T-helper 1 cell treated with Interleukin-12 subunit alpha and Interleukin-12 subunit beta and Interleukin-4 antibody, amounts not matched to agents 30 ng/mL and 1 ng/mL, for 36 hours (primary cell): Measurements from ENCODE around the gene DNAH5. TPM values are rescaled to one million over a fixed set of nuclear protein-coding genes. Genes with fewer than 3 reads are reported as not detected.

Experiments used
- intact Hi-C: fragments of 100-400 bp; cut with micrococcal nuclease; formaldehyde crosslinking; loops from one replicate; pipeline ENCODE4 v1.15.1; 2024
- total RNA-seq: library from RNA; stranded (reverse); gene quantifications from 2 replicates; pipeline ENCODE4 v1.2.3, GENCODE V29; 2022

The DNAH5 gene
- total RNA-seq, 1 donor from 2014 or later: not detected

DNA sequence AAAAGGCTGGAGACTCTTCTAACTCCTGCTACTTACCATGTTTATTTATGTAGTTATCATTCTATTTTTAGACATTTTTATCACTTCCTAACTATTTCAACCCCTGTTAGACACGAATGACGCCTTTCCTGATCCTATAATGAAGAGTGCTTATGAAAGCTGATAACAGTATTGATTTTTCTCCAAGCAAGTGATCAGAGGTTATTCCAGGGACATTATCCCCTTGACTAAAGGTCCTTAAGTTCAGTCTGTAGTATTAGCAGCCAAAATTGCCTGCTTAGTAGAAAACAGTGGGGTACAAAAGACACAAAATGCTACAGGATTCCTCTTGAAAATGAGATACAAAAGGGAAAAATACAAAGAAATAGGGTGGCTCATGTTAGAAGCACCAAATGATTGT, 235.6 kb downstream of the DNAH5 start:
- intact Hi-C loops: no loop called here

DNA sequence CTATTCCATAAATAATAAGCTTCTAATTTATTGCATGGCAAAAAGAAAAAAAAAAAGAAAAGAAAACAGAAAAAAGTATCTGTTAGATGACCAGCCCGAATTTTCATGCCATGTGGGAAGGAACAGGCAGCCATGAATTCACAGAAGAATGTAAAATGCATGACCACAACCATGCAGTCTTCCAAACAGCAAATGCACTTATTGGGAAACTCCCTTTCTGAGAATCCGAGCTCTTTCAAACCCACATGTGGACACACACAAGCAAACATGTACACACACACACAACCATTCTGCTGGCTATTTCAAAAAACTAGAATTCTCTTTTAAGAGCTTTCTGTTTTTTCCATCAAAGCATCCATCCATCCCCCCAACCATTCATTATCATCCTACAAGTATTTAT, 236.1 kb downstream of the DNAH5 start:
- intact Hi-C loops: no loop called here

DNA sequence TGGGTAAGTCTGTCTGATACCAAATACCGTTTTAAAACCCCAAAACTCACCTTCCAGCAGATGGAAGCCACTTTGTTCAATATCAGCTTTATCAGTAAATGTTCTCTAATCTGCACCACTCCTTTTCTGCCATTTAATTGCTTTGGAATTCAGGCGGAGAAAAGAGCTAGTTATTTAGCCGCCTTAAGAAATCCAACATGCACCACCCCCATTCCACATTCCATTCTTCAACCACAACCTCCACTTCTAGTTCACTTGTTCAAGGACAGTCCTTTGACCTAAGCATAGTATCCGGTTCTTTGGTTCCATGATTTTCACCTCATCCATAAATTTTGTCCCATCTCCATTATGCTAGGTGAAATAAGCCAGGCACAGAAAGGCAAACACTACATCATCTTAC, 240.1 kb downstream of the DNAH5 start:
- intact Hi-C loops: no loop called here

DNA sequence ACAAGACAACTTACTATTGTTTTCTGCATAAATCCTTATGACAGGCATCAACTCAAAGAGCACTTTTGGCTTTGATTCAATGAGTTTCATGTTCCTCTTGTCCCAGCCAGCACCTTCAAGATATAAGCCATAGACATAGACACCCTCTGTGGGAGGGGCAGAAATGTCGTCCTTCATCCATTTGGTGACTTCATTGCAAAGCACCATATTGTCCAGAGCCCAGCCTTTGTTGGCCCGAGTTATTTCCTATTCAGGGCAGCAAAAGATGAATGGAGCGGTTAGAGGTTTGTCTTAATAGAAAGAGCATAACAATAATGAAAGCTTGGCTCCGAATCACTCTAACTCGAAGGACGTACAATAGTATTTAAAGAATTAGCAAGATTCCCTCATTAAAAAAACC, 243.9 kb downstream of the DNAH5 start:
- intact Hi-C loops: no loop called here

DNA sequence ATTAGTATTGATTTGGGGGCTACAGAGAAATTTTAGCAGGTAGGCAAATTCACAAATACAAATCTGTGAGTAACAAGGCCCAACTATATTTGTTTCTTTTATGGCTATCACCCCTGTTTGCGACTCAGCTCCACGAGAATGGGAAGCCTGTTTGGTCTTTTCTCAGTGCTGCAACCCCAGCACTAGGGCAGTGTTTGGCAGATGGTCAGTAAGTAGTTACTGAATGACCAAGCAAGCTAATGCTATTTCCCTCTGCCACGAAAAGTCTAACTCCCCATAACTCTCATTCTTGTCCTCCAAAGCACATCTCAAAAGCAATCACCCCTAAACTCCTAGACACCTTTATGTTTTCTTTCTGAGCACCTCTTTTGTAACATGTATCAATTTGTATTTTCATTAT, 245.6 kb downstream of the DNAH5 start:
- intact Hi-C loops: no loop called here

DNA sequence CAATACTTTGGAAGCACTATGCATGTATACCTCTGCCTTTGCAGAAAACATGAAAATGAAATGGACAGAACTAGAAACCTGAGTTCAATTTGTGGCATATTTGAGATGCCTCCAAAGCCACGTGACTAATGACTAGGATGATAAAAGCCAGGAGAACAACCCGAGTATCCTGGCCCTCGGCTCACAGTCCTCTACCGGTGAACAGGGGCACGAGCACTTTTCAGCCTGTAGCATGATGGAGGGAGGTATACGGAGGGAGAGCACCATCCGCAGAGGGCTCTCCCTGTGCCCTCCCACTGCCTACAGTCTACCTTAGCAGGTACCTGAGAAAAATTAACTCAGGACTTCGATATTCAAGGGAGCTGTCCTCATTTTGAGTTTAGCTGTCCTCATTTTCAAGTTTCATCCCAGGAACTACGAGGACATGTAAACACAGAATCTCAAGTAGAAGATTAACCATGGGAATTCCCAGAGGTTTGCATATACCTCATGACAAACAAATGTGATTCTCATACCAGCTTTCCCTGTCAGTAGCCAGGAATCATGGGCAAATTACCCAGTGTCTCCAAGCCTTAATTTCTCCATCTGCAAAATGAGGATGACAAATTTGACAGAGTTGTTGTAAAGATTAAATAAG, 249.3 kb downstream of the DNAH5 start:
- intact Hi-C loops: no loop called here

DNA sequence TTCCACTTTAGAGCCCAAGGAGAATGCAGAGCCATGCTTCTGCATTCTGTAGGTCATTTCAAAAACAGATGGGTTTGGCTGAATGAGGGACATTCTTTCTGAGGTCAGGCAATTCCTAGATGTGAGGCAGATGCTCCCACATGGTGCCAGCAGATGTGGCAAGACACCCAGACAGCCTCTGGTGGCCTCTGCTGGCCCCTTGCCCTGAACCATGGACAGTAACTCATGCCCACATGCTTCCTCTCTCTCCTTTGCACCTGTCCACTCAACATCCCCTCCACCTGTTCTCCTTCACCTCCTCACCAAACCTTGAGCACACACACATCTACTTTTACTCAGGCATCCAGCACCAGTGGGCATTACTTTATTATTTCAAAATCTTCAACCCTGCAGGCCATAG, 252.3 kb downstream of the DNAH5 start:
- intact Hi-C loops: no loop called here

DNA sequence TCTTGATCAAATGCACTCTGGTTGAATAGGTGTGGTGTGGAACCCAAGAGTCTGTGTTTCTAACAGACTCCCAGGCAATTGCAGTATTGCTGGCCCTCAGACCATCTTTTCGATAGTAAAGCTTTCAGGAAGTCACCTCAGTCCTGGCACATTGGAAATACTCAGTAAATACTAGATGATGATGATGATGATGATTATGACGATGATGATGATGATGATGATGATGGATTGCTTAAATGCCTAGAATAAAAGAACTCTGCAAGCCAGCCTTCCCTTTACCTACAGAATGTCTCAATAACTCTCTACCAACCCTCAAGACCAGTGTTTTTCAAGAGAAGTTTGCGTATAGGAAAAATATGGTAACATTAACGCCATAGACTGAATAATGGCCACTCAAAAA, 268.0 kb downstream of the DNAH5 start:
- intact Hi-C loops: no loop called here

DNA sequence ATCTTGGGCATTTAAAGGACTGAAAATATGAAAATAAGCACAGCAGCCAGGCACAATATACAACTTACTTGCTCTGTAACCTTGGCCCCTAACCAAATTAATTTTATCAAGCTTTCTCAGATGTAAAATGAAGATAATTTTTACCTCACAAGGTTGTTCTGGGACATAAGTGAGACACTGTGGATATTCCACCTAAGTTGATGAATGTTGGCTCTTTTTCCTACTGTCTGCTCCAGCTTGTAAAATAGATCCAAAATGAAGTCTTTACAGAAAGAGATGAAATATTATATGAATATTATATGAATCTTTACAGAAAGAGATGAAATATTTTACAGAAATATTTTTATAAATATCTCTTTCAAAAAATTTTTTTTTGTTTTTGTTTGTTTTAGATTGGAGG, 270.1 kb downstream of the DNAH5 start:
- intact Hi-C loops: no loop called here

DNA sequence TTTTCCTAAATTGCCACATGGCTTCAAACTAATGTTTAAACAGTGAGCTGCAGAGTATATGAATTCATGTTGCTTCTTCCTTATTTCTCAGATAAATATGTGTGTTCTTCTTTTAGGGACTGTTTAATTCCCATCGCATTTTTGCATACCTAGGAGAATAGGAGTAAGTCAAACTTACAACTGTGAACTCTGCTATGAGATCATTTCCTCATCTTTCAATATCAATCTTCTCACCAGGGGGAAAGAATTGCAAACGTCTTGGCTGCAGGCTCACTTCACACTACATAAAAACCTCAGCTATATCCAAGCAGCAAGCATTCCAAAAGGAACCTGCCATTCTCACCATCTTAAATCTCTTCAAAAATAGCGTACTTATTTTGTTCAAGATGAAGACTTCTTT, 271.0 kb downstream of the DNAH5 start:
- intact Hi-C loops: no loop called here

DNA sequence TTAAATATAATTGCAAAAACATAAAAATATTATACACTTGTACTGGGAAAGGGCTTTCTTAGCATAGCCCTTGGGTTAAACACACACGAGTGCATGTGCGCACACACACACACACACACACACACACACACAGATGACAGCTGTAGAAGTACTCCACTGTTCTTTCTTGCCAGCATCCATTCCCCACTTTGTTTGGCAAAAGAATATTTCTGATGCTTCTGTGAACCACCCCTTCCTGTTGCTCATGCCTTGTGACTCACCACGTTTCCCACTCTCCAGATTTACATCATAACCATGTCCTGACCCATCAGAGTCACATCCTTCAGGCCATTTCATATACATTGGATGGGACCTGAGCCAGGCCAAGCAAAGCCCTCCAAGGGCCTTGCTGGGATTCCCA, 280.1 kb downstream of the DNAH5 start:
- intact Hi-C loops: no loop called here

DNA sequence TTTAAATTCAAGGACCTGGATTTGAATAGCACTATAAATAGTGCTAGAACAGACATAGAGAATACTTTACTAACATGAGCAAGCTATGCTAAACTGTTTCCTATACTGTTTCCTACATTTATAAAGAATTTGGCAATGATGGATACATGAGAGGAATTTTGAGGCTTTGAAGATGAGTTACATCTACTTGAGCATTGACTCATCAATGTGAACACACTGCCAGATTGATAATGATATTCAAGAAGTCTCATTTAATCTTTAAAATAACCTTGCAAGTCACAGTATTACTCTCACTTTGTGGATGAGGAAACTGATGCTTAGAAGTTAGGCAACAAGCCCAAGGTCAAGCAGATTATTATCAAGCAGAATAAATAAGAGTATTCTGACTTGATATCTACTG, 281.9 kb downstream of the DNAH5 start:
- intact Hi-C loops: no loop called here

DNA sequence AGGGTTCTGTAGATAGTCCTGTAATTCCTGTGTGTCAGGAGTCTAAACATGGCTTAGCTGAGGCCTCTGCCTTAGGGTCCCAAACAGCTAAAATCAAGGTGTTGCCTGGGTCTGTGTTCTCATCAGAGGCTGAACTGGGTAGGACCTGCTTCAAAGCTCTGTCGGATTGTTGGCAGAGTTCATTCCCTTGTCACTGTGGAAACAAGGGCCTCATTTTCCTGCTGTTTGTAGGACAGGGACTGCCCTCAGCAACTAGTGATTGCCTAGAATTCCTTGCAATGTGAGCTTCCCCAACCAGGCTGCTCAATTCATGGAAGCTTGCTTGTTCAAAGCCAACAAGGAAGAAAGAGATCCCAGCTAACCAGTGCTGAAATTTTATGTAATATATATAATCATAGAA, 283.2 kb downstream of the DNAH5 start:
- intact Hi-C loops: no loop called here

DNA sequence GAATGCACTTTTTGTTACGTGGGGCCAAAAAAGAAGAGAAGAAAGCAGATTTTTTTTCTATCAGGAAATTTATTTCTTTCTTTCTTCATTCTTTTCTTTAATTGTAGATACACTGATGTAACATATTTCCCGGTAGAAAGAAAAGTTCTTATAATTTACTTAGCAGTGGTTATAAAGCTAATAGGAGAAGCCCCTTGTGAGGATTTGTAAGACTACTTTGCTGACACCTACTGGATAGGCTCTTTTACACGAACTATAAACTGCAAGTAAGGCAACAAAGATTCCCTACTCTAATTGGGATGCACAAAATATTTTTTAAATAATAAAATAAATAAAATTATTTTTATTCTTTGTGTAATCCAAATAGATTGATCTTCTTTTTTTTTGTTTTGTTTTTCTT, 284.4 kb downstream of the DNAH5 start:
- intact Hi-C loops: no loop called here

DNA sequence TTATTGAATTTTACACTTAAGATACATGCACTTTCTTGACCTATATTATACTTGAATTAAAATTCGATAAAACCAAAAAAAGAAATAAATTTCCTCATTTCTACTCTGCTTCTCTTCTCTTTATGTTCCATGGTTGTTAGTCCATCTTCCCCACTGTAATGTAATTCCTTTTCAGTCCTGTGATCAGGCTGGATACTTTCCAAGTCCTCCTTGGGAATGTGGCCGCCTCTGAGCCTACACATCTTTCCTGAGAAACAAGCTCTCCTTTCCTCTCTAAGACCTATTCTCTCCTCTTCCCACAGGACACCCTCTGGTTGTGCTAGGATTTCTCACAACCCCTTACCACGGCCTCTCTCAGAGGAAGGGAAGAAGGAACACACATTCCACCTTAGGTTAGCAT, 285.1 kb downstream of the DNAH5 start:
- intact Hi-C loops: no loop called here

DNA sequence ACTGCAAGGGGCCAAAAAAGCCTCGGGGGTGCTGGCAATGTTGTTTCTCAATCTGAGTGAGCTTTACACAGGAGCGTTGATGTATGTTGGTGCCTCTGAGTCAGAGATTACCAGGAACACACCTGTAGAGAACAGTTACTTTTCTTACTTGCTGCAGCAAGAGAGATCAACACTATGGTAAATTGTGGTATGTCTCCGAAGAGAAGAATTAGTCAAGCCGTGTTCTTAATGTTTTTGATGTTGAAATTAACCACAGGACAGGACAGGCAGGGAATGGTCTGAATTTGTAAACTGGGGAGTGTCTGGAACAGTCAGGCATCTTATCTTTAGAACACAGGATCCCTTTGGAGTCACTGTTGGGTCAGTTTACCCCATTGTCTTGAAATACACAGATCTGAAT, 285.7 kb downstream of the DNAH5 start:
- intact Hi-C loops: no loop called here

DNA sequence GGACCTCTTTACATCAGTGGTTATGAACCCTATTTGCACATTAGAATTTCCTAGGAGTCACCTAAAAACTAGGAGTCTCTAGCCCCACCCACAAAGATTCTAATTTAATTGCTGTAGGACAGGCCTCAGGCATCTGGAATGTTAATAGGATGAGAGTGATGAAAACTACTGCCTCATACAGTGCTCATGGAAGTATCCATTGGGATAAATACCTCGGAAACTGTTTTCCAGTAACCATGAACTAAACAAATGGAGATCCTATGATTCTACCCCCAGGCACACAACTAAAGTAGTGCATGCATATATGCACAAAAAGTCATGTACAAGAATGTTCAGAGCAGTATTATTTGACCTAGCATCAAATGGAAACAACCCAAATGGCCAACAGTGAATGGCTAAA, 286.3 kb downstream of the DNAH5 start:
- intact Hi-C loops: no loop called here

DNA sequence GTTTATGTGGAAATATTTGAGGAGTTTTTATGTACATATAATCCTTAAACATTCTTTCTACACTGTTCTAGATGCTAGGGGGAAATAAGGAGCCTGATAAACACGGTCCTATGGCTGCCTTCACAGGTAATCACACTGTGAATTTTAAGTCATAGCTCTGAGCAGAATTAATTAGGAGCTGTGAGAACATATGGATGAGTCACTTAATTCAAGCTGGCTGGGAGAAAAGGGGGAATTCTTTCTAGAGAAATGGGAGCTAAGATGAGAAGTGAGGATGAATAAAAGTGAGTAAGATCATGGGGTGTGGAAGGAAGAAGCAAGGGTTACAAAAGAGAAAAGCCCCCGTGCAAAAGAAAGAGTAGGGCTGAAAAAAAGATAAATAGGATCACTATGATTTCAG, 290.8 kb downstream of the DNAH5 start:
- intact Hi-C loops: no loop called here

DNA sequence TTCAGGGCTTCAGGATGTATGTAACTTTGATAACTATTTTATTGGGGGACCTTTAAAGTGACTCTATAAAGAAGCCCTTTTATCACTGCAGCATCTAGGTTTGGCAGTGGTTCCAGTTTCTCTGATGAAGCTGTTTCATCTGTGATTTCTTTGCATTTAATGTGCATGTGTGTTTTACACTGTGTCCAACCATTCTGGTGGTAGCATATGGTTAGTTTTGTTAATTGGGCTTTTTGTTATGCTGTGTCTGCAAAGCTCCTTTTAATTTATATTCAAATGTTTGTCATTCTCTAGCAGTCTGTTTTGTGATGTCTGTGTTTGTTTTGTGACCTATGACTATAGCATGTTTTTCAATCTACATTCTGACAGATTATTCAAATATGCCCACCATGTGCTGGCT, 294.8 kb downstream of the DNAH5 start:
- intact Hi-C loops: no loop called here

DNA sequence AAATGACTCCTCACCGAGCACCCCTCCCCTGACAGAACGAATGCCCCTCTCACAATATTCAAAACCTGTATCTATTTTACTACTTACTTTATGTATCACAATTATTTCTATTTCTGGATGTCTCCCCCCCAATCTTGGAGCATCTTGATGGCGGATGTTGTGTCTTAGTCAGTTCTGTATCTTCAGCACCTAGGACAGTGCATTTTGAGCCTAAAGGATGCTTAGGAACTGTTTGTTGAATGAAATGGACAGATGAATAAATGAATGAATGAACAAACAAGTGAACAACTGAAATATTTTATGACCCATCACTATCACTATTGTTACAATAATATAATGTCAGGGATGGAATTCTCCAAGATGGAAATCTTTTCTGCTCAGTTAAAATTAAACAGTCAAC, 295.7 kb downstream of the DNAH5 start:
- intact Hi-C loops: no loop called here

DNA sequence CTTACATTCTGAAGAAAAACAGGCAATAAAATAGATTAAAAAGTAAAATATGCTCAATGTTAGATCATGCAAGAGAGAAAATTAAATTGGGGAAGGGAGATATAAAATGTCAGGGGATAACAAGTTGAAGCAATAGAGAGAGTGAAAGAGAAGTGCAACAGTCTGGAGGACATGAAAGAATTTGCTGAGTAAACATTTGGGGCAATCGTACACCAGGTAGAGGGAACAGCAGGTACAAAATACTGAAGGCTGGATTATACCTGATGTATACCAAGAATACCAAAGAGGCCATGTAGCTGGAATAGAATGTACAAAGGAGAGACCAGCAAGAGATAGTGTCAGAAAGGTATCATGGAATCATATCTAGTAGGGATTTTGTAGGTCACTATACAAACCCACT, 300.8 kb downstream of the DNAH5 start:
- intact Hi-C loops: no loop called here

DNA sequence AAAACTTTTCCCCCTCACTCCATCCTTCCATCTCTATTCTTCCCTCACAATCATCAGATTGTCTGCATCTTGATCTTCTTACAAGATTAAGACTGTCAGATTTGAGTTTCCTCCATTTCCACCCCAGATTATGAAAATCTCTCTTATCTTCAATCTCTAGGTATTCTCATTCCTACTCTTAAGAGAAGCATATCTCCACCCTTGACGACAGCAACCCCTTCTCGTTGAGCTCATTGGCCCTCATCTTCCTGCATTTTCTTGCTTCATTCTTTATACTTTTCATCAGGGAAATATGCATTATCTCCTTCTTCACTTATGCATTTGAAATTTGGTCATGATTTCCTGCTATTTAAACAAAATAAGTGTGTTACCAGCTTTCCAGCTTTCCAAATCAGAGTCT, 301.3 kb downstream of the DNAH5 start:
- intact Hi-C loops: no loop called here
